Skin of body (tissue), 2 donors: ENCODE data around the gene HKDC1. TPM values are rescaled to one million over a fixed set of nuclear protein-coding genes. Genes with fewer than 3 reads are reported as not detected.
"Not testable (repeated sequence)": the region's sequence is repeated elsewhere in the genome, so short reads cannot be mapped to it uniquely, and the experiment has no call there.

Experiments used
- DNase-seq: peaks from one replicate; lab custom pipeline; 2025; lab: John Stamatoyannopoulos, UW
- total RNA-seq: library from RNA; depleted of rRNA; stranded (reverse); fragments of >200 nt; gene quantifications from one replicate; pipeline ENCODE4 v1.2.3, GENCODE V29; 2014

HKDC1 gene
- total RNA-seq, 1 donor from 2014 or later: 0.10 TPM

DNA sequence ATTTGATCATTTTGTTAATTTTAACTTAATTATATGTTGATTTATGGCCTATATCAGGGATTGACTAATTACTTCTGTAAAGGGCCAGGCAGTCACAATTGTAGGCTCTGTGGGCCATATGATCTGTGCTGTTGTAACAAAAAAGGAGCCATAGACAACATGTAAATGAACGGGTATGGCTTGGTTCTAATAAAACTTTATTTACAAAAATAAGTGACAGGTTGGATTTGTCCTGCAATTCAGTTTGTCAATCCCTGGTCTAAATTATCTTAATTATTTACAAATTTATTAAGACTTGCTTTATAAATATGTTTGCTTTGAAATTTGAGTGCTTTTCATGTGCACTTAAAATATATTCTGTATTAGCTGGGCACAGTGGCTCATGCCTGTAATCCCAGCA is 55.3 kb downstream of the HKDC1 start:
- DNase-seq: no peak

DNA sequence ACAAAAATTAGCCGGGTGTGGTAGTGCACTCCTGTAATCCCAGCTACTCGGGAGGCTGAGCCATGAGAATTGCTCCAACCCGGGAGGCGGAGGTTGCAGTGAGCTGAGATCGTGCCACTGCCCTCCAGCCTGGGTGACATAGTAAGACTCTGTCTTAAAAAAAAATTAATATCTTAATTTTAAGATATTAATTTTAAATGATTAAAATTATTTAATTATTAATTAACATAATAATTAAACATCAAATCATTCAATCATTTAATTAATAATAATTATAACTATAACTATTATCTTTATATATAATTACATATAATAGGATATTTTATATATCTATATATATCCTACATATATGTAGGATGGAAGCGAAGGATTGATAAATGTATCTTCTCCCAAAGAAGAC is 56.4 kb downstream of the HKDC1 start:
- DNase-seq: no peak

DNA sequence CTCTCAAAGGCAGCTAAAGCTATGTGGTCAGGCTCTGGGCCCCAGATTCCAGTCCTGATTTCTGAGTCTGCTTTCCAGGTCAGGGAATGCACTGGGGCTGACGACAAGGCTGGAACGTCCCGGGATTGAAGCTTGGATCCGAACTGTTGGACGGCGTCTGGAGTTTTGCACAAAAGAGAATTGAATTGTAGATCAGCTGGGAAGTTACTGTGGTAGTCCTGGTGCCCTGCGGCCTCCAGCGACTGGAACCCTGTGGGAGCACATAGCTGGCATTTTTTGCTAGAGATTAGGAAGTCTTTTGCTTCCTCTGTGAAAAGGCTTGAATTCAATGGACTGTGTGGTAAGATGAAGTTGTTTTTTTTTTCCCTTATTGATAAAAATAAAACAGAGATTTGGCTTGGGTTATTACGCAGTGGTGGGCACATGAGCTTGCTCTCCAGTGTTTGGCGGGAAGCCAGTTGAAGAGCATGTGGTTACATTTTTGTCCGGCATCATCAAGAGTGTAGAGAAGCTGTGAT is 58.4 kb downstream of the HKDC1 start, which contains the start of gene HK1:
HK1 (plus strand) TSS at position 51 of the 518 bp plus-strand sequence.
- DNase-seq: peak; percentile 6

DNA sequence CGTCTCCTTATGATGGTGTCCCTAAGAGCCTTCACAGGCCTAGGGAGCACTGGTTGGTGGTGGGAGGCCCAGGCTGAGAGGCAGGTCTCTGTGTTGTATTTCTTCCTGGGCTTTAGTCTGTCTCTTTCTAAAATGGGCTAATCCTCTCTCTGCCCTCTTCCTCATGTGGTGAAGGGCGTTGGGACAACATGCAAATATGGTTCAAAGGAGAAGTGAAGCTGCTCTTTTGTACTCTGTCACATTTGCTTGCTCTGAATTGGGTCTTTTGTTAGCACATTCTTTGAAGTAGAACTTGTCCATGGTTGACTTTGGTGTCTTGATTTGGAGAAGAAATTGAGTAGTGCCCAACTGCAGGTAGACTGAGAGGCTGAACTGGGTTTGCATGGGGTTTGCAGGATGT is 59.0 kb downstream of the HKDC1 start:
- no peak for DNase-seq

DNA sequence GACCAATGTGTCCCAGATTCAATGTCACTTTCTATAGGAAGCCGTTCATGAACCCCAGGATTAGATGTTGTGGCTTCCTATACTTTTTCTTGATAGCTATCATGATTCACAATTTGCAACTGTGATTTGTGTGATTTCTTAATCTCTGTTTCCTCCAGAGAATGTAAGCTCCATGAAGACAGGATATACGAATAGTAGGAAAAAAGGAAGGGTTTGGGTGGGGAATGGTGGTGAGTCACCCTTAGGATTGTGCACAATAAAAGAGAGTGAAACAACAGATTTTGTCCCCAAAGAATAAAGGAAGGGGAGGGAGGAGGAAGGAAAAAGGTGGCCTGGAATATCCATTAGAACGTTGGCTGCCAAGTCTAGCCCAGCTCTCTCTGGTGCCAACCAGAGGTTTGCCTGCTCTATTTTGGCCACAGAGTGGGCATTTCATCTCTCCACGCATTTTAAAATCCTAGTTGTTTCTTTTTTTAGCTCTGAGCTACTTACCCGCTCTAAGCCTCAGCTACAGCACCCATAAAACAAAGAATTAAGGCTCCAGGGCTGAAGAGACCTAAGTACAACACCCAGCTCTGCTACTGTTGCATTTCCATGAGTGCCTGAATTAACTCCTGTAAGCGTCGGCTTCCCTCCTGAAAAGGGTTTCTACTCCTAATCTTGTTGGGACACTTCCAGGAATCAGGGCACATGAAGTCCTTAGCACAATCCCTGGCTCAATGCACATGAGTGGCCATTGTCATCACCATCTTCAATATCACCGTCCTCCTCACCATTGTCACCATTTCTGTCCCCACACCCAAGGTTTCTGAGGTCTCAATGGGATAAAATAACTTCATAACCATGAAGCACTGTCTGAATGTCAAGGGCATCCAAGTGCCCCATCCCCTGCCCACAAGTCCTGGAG is 61.6 kb downstream of the HKDC1 start:
- DNase-seq: no peak

DNA sequence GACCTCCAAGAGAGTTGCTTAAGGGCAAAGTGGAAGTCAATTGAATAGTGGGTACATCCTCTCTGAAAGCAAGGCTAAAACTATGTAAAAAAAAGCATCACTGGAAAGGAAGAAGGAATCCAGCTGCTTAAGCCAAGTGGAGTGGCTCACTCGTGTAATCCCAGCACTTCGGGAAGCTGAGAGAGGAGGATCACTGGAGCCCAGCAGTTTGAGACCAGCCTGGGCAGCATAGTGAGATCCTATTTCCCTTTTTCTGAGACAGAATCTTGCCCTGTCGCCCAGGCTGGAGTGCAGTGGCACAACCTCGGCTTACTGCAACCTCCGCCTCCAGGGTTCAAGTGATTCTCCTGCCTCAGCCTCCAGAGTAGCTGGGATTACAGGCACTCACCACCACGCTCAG is 64.3 kb downstream of the HKDC1 start:
- DNase-seq: not testable (repeated sequence)

DNA sequence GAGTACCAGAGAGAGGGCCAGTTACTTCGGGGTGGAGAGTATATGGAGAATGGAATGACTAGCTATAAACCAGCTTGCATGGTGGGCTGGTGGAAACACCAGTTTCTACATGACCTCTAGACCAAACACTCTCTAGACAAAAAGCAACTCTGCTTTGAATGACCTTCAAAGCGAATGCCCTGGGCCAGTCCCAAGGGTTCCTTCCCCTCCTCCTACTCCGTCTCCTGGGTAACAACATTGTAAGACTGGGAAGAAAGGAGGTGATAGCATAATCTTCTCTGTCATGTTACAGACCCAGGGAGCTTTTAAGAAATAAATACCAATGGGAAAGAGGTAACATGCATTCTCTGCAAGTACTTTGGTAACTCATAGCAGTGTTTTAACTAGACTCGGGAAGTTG is 65.6 kb downstream of the HKDC1 start:
- DNase-seq: no peak

DNA sequence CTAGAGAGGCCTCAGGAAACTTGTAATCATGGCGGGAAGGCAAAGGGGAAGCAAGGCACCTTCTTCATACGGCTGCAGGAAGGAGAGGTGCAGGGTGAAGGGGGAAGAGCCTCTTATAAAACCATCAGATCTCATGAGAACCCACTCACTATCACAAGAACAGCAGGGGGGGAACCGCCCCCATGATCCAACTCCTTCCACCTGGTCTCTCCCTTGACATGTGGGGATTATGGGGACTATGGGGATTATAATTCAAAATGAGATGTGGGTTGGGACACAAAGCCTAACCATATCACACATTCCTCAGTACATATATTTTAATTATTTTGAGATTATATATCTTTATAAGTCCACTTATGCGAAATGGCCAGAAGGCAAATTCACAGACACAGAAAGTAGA is 67.0 kb downstream of the HKDC1 start:
- no peak for DNase-seq

DNA sequence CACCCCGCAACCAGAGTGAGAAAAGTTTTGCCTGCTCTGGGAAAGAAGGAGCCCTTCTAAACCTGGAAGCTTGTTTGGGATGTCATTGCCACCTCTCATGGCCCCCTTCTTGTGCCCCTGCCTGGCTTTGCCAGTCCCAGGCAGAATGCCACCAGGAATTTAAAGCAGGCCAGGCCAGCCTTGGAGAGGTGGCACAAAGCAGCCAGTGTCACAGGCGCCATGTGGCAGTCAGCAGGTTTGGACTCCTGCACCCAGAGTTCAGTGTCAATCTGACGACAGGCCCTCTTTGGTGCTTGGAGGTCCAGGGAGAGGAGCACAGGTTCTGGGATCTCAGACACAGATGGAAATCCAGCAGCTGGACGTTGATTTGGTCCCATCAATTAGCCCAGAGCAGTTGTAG is 70.9 kb downstream of the HKDC1 start:
- DNase-seq: no peak

DNA sequence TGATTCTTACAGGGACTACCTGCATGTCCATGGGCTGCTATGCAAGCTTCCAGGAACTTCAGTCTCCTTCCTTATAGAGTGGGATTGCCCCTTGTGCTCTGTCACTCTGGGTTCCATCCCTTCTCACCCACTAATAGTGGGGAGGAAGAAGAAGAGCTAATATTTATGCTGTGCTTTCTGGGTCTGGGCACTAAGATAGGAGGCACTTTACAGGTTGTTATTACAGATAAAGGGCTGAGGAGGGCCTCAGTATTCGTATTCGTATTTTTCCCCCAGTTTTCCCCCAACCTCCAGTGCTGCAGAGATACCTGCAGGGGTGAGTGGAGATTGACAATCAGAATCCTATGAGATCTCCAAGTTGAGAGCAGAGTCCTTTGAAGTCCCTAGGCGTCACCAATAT is 72.3 kb downstream of the HKDC1 start:
- DNase-seq: no peak

DNA sequence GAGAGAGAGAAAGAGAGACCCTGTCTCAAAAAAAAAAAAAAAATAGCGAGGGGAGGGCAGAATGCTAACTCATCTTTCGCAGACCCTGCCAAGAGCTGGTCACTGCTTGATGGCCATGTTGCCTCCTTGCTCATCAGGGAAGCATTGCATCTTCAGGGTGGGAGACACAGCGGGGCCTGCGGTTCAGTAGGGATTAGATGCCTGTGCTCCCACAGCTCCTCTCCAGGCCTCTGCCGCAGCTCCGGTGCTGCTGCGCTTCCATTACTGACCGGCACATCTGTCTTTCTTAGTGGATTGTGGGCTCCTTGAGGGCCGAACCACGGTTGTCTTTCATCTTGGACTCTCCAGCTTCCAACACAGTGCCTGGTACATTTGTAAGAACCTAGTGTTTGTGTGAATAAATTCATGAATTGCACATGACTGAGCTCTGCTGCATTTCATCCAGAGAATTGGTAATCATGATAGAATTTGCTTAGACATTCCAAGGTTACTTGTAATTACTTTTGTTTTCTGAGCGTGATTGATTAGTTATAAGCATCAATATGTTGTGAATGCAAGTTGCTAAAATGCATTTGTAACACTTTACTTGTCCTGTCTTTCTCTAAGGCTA is 75.0 kb downstream of the HKDC1 start:
- no peak for DNase-seq

DNA sequence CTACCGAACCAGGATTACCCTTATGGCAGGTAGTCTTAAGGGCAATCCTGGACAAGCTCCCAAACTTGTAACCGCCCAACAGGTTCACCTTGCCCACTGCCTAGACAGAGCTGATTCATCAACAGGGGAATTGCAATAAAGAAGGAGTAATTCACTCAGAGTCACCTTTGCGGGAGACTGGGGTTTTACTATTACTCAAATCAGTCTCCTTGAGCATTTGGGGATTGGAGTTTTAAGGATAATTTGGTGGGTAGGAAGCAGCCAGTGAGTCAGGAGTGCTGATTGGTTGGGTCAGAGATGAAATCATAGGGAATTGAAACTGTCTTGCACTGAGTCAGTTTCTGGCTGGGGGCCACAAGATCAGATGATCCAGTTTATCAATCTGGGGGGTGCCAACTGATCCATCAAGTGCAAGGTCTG is 83.5 kb downstream of the HKDC1 start:
- DNase-seq: no peak

DNA sequence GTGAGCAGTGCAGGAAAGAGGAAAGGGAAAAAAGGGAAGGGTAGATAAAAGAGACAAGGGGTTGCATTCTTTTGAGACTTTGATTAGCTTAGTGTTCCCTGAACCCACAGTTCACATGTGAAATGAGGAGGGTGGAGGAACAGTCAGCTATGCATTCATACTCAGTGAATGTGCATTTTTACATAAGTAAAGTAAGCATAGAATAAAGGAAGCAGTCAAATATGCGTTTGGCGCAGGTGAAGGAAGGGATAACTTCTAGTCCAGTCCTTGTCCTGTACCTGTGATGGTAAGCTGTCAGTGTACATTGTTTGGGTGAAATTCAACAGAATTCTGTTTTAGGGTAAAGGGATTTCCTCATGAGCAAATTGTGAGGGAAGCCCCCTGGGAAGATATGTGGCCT is 86.3 kb downstream of the HKDC1 start:
- DNase-seq: no peak

DNA sequence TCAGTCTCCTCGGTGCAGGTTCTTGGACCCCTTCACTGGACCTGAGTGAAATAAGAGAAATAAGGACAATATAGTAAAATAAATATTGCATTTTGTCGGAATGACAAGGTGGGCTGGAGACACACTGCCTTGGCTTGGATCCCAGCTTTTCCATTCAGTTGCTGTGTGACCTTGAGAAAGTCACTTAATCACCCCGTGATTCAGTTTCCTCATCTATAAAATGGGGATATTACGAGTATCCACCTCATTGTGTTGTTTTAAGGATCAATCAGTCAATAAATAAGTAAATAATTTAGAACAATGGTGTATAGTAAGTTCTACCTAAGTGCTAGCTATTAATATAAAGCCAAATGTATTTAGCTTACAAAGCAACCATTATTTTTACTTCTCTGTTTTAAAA is 87.3 kb downstream of the HKDC1 start:
- no peak for DNase-seq

DNA sequence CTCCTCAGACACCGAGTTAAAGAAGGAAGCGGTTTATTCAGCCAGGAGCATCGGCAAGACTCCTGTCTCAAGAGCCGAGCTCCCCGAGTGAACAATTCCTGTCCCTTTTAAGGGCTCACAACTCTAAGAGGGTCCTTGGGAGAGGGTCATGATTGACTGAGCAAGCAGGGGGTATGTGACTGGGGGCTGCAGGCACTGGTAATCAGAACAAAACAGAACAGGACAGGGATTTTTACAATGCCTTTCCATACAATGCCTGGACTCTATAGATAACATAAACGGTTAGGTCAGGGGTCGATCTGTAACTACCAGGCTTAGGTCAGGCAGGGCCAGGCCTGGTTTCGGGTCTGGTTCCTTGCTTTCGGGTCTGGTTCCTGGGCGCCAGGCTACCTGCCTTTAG is 88.2 kb downstream of the HKDC1 start:
- not testable (repeated sequence) for DNase-seq

DNA sequence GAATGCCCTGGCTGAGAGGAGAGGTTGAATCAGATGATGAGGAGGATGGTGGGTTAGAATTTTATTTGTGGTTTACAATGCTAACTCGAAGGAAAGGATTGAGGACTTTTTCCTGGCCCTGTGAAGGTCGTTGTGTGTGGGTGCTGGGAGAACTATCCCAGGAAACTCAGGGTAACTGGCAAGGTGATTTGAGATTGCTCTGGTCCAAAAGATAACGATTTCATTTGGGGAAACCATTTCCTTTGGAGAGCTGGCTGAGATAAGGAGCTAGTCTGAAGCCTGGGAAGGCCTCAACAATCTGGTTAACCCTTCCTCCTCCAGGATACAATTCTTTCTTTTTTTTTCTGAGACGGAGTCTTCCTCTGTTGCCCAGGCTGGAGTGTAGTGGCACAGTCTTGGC is 91.2 kb downstream of the HKDC1 start:
- no peak for DNase-seq

DNA sequence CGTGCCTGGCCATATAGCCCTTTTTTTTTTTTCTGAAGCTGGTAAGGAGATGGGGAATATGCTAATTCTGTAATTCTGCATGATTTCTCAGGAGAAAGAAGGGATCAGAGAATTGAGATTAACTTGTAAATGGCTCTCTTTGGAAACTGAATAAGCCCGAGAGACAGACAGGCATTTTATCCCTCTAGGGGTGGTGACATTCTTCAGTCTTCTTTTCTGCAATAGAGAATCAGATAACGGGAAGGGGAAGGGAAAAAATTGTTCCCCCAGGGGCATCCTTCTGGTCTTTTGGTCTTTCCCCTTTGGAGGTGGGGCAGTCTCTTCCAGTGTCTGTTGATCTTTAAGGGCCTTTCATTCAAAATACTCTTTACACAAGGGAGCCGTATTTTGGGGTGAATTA is 92.4 kb downstream of the HKDC1 start:
- DNase-seq: no peak

DNA sequence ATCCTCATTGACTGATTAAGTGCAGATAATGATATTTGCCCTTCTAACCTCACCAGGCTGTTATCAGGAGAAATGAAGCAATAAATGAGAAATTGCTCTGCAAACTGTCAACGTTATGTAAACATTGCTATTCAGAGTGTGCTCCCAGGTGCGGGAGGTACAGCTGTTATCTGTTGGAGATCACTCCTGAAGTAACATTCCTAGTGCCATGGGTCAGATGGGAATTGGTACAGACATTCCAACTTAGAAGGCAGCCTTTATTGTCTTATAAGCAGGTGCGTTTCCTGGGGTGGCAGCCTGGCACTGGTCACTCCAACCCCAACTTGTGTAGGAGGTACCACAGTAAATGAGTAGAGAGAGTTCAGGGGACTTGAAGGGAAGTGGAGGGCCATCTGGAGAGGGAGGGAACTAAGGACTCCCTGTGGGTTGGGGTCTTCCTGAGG is 95.0 kb downstream of the HKDC1 start:
- DNase-seq: no peak

DNA sequence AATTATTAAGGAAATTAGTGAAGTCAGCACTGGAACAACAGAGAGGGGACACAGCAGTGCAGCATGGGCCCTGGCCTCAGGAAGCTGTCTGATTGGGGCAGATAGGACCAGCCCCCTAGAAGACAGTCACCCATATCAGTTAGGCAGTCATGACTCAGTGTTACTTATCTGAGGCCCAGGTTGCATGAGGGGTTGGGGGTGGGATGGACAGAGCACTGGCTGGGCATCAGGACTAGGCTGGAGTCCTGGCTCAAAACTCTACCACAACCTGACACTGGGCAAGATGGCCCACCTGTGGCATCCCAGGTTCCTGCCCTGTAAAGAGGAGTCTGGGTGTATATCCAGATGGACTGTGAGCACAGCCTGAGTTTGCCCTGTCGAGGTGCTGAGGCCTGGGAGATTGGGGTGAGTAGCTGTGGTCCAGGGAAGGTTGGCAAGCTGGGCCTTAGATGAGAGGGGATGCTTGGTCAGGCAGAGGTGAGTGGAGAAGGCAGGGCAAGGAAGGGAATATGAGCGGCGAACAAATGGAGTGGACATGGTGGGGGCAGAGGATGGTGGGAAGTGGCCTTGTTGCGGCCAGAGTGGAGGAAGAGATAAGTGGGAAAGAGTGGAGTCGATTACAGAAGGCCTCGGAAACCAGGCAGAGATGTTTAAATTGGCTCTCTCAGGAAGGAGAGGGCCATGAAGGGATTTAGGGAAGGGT is 95.6 kb downstream of the HKDC1 start:
- no peak for DNase-seq

DNA sequence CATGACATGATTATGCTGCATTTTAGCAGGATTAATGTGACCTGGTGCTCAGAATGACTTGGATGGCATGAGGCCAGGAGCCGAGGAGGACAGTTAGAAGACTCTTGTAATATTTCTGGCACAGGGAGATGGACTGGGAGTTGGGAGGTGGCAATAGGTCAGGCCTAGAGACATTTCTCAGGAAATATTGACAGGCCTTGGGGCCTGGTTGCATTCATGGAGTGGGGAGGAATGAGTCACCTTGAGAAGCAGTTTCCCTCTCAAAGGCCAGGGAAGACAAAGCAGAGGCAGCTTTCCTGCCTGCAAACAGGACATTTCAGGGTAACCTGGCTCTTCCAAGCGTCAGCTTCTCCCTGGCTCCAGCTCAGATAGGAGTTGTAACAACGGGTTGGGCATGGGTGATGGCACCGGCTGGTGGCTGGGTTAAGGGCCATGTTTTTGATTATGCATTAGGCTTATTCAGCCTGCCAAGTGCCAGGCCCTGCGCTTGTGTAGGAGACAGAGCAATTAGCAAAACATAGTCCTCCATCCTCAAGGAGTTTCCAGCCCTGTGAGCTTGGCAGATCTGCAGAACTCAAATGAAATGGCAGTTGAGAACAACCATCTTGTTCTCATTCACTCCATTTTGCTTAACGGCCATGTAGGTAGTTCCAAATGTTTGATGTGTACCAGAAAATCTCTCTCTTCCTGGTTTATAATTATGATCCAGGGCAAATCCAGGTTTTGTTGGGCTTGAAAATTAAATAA is 96.4 kb downstream of the HKDC1 start:
- no peak for DNase-seq
